Breast epithelium (tissue), 3 donors: ENCODE results near the gene OR7A5.

Source experiments
- CTCF ChIP-seq, 3 donors: fragments of 450-650 bp; IDR thresholded peaks; one replicate each; pipeline ENCODE4 v1.5.1; 2016 to 2017; ENCODE audit warnings: antibody characterized with exemption in 3 of 3, mild to moderate bottlenecking in 3 of 3, moderate library complexity in 3 of 3
- POLR2A ChIP-seq: fragments of 450-650 bp; IDR thresholded peaks from one replicate; pipeline ENCODE4 v1.6.1; 2016; ENCODE audit warnings: antibody characterized with exemption, mild to moderate bottlenecking, moderate library complexity
- POLR2AphosphoS5 ChIP-seq, 3 donors: sonication (generic); formaldehyde crosslinking; IDR thresholded peaks; one replicate each; pipeline ENCODE4 v1.6.1; 2017; ENCODE audit warnings: antibody characterized with exemption in 3 of 3

GRCh38 chr19:14786421-14786851, 48.5 kb downstream of the OR7A5 start:
- TF ChIP-seq CTCF (IDR thresholded peaks at IDR 0.05), result peak; percentile 57 to 80 (median 67)
- TF ChIP-seq POLR2A, result no peak
- peak in 1 of 3 donors; percentile 14 for TF ChIP-seq POLR2AphosphoS5 (IDR thresholded peaks at IDR 0.05)
